Measurements from ENCODE around the gene ANO7.

DNA sequence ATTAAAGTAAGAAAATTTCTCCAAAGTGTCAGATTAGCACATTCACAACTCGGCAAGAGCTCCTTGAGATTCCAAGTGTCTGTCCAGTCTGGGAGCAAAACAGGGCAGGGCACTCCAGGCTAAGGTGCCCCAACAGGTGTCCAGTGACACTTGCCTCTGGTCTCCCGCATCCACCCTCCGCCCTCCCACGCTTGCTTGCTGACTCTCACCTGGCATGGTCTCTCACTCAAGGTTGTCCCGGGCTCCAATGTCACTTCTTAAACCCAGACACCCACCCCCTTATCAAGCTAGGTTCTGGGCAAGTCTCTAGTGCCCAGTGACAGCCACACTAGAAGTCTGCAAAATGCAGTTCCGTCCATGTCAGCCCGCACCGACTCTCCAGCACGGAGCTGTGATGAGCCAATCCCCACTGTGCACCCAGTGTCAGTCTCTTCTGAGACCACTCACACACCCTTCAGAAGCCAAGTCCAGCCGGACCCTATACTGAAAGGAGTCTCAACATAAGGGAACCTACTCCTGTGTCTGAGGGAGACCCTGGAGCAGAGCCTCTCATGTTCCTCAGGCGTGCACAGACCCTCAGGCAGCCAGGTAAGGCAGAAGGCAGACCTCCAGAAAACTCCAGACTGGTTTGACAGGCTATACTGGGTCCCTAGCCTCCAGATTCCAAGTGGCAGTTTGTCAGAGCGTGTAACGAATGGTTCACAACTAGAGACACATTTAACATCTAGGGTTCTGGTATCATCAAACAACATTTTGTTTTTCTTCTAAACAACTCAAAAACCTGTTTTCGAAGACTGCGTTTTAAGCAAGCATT lies 81.4 kb downstream of the ANO7 start:
- TF ChIP-seq EZH2 (IDR thresholded peaks at IDR 0.05; ENCODE audit: low read depth, low read length, severe bottlenecking): no peak
- TF ChIP-seq, protein P1, sequence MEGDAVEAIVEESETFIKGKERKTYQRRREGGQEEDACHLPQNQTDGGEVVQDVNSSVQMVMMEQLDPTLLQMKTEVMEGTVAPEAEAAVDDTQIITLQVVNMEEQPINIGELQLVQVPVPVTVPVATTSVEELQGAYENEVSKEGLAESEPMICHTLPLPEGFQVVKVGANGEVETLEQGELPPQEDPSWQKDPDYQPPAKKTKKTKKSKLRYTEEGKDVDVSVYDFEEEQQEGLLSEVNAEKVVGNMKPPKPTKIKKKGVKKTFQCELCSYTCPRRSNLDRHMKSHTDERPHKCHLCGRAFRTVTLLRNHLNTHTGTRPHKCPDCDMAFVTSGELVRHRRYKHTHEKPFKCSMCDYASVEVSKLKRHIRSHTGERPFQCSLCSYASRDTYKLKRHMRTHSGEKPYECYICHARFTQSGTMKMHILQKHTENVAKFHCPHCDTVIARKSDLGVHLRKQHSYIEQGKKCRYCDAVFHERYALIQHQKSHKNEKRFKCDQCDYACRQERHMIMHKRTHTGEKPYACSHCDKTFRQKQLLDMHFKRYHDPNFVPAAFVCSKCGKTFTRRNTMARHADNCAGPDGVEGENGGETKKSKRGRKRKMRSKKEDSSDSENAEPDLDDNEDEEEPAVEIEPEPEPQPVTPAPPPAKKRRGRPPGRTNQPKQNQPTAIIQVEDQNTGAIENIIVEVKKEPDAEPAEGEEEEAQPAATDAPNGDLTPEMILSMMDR (IDR thresholded peaks at IDR 0.05; ENCODE audit: control extremely low read depth in 1 of 3, insufficient read depth in 1 of 3, low read depth in 1 of 3, low read length in 3 of 3): no peak
- TF ChIP-seq JUND (IDR thresholded peaks at IDR 0.05; ENCODE audit: low read length): no peak
- TF ChIP-seq EP300 (IDR thresholded peaks at IDR 0.05; ENCODE audit: borderline replicate concordance in 1 of 2, low read depth in 2 of 2, low read length in 2 of 2): no peak
- TF ChIP-seq SIN3A (conservative IDR thresholded peaks at IDR 0.05 in 1 of 2, IDR thresholded peaks at IDR 0.05 in 1 of 2; ENCODE audit: low read depth in 1 of 2, low read length in 2 of 2): no peak
